Fibroblast of lung (primary cell): ENCODE results near the gene BACH1. TPM values are rescaled to one million over a fixed set of nuclear protein-coding genes. Genes with fewer than 3 reads are reported as not detected.

ENCODE experiments used
- DNase-seq, 2 donors: peaks; one replicate each; pipeline versions ENCODE4 v3.0.0 to v3.0.0-alpha.2; 2010; ENCODE audit warnings: low read depth in 2 of 2
- H2AFZ ChIP-seq: 2 replicates; pipeline ENCODE4 v1.5.1; 2012; ENCODE audit warnings: low read length, control low read depth, inconsistent platforms
- H3K27ac ChIP-seq: 2 replicates; pipeline ENCODE4 v1.5.1; 2011; ENCODE audit warnings: low read length, control low read depth; ENCODE audit not compliant: insufficient read depth
- H3K27me3 ChIP-seq: 2 replicates; pipeline ENCODE4 v1.5.1; 2011; ENCODE audit warnings: mild to moderate bottlenecking, low read length; ENCODE audit not compliant: control insufficient read depth, insufficient read depth
- H3K36me3 ChIP-seq: 2 replicates; pipeline ENCODE4 v1.5.1; 2011; ENCODE audit warnings: low read length; ENCODE audit not compliant: control insufficient read depth, insufficient read depth
- H3K4me1 ChIP-seq: 2 replicates; pipeline ENCODE4 v1.5.1; 2011; ENCODE audit warnings: low read length; ENCODE audit not compliant: control insufficient read depth, insufficient read depth; ENCODE audit errors: extremely low read depth
- H3K4me2 ChIP-seq: 2 replicates; pipeline ENCODE4 v1.5.1; 2011; ENCODE audit warnings: low read length, control low read depth; ENCODE audit not compliant: insufficient read depth; ENCODE audit errors: extremely low read depth
- H3K4me3 ChIP-seq, 4 experiments: fragments of 200-600 bp in 1 of 4; sonication (generic) in 1 of 4; replicated peaks in 1 of 4; 2 replicates each; pipeline ENCODE4 v1.5.1; 2011 to 2016; ENCODE audit warnings: low read length in 4 of 4, low read depth in 3 of 4, mild to moderate bottlenecking in 3 of 4, control low read depth in 2 of 4, inconsistent platforms in 1 of 4, mixed read lengths in 1 of 4; ENCODE audit not compliant: insufficient read depth in 1 of 4; ENCODE audit errors: control extremely low read depth in 1 of 4
- H3K79me2 ChIP-seq: 2 replicates; pipeline ENCODE4 v1.5.1; 2012; ENCODE audit warnings: mild to moderate bottlenecking, low read length, inconsistent platforms; ENCODE audit not compliant: control insufficient read depth, insufficient read depth
- H3K9ac ChIP-seq: 2 replicates; pipeline ENCODE4 v1.5.1; 2011; ENCODE audit warnings: mild to moderate bottlenecking, low read length, control low read depth; ENCODE audit not compliant: insufficient read depth
- H3K9me3 ChIP-seq: 2 replicates; pipeline ENCODE4 v1.5.1; 2012; ENCODE audit warnings: low read depth, low read length; ENCODE audit not compliant: control insufficient read depth, insufficient read depth
- H4K20me1 ChIP-seq: 2 replicates; pipeline ENCODE4 v1.5.1; 2011; ENCODE audit warnings: low read length; ENCODE audit not compliant: control insufficient read depth, insufficient read depth; ENCODE audit errors: extremely low read depth
- CTCF ChIP-seq, 2 donors: IDR thresholded peaks in 1 of 2; conservative IDR thresholded peaks in 1 of 2; 1 replicate in 1 of 2; 2 replicates in 1 of 2; pipeline ENCODE4 v1.5.1; 2011 to 2012; ENCODE audit warnings: low read length in 2 of 2, control low read depth in 1 of 2, inconsistent platforms in 1 of 2, low read depth in 1 of 2, mild to moderate bottlenecking in 1 of 2
- EZH2 ChIP-seq: IDR thresholded peaks from 2 replicates; pipeline ENCODE4 v1.5.1; 2012; ENCODE audit warnings: low read length, control low read depth, mild to moderate bottlenecking; ENCODE audit errors: missing control alignments
- polyA plus RNA-seq, 2 donors: library from polyadenylated mRNA; depleted of rRNA in 1 of 2; stranded (reverse) in 1 of 2; unstranded in 1 of 2; fragments of >200 nt; gene quantifications; 2 replicates each; pipeline ENCODE4 v1.2.1, GENCODE V29; 2011 to 2012; ENCODE audit warnings: missing spikeins in 1 of 2
- total RNA-seq: library from RNA; depleted of rRNA; stranded (reverse); fragments of >200 nt; gene quantifications from 2 replicates; pipeline ENCODE4 v1.2.1, GENCODE V29; 2014

BACH1 gene
- total and polyA plus RNA-seq, 2 donors (not counting 1 experiment from before 2014, with no cell fraction given), result 38.2 to 127 TPM

DNA sequence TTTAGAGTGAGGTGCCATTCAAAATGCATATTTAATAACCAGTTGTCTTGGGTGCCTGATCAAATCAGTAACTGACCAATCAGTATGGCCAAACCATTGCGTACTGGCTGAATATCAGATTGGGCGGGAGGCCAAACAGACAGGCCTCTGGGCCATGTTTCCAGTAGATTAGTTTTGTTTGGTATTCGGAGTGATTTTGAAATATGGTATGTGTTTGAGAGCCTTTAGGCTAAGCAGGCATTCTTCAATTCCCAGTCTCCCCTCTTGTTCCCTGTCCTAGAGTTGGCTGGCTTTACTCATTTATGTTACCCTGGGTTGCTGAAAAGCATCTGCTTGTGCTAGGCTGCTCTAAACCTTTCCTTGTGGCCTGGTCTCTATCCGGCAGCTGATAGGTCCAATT lies 80.1 kb downstream of the BACH1 start:
- no peak overlapping the region for H2AFZ ChIP-seq
- TF ChIP-seq EZH2, result no peak
- DNase-seq, result peak; percentile 22 to 41

GRCh38 chr21:29379517-29380054 lies 80.9 kb downstream of the BACH1 start:
- Histone ChIP-seq H3K27ac (no peak overlapping the region), H3K79me2 (no peaks in the 10 kb centered on the region), H3K4me1 (peaks cover 5% of the 10 kb centered on the region), H3K4me2 (no peak overlapping the region), H3K9me3 (no peaks in the 10 kb centered on the region), H3K36me3 (no peaks in the 10 kb centered on the region), H3K4me3 (no peak overlapping the region), H2AFZ (no peak overlapping the region), H3K27me3 (no peaks in the 10 kb centered on the region), H3K9ac (no peak overlapping the region), H4K20me1 (no peaks in the 10 kb centered on the region)
- no peak for TF ChIP-seq CTCF (conservative IDR thresholded peaks at IDR 0.05 in 1 of 2, IDR thresholded peaks at IDR 0.05 in 1 of 2; ENCODE audit: low read depth in 1 of 2, low read length in 2 of 2)
- no peak for TF ChIP-seq EZH2
- no peak for DNase-seq

More for the DNA sequence above, 80.1 kb downstream of the BACH1 start:
- no peak overlapping the region for H3K4me2 ChIP-seq
- H3K9ac ChIP-seq, result no peak overlapping the region
- H4K20me1 ChIP-seq, result no peaks in the 10 kb centered on the region
- no peaks in the 10 kb centered on the region for H3K27me3 ChIP-seq
- H3K36me3 ChIP-seq, result no peaks in the 10 kb centered on the region
- H3K27ac ChIP-seq, result no peak overlapping the region
- H3K4me3 ChIP-seq, result no peak overlapping the region
- no peaks in the 10 kb centered on the region for H3K79me2 ChIP-seq
- peaks cover 5% of the 10 kb centered on the region for H3K4me1 ChIP-seq
- H3K9me3 ChIP-seq, result no peaks in the 10 kb centered on the region

DNA sequence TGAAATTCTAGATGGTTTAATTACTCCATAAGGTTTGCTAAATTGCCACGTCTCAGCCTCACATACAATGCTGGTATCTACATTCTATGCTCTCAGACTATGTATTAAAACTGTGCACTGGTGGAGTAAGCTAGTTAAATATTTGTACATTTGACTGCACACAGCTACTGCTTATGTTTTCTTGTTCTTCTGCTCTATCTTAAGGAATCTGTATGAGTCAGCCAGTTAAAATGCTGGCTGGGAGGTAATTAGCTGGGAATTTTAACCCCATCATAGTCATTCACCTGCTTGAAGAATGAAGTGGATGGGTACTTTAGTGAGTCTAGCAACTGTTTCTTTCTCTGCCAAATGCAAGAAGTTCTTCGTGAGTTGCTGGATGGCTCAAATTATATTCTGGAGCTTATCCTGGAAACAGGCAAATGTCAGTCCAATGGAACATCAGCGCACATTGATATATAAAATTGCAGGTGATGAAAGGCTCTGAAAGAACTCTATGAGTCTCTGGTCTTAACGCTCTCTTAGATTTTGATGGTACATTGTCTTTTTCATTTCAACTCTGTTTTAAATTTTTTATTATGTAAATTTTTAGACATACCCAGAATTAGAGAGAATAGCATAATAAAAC lies 83.4 kb downstream of the BACH1 start:
- peak; percentile 31 to 90 for DNase-seq
- no peak overlapping the region for H3K27ac ChIP-seq

More for the DNA sequence above, 83.4 kb downstream of the BACH1 start:
- no peaks in the 10 kb centered on the region for H3K9me3 ChIP-seq
- H3K4me3 ChIP-seq, result no peak overlapping the region
- no peaks in the 10 kb centered on the region for H3K36me3 ChIP-seq
- H3K79me2 ChIP-seq, result no peaks in the 10 kb centered on the region
- H3K4me1 ChIP-seq, result peaks cover 5% of the 10 kb centered on the region
- no peaks in the 10 kb centered on the region for H4K20me1 ChIP-seq
- no peak overlapping the region for H2AFZ ChIP-seq
- peak overlapping the region; percentile 4 for H3K4me2 ChIP-seq
- TF ChIP-seq EZH2 (no peak), CTCF (conservative IDR thresholded peaks at IDR 0.05 in 1 of 2, IDR thresholded peaks at IDR 0.05 in 1 of 2; ENCODE audit: low read depth in 1 of 2, low read length in 2 of 2) (no peak)
- no peaks in the 10 kb centered on the region for H3K27me3 ChIP-seq
- H3K9ac ChIP-seq, result no peak overlapping the region
